HG02938 (cell line): ENCODE measurements around the gene BMAL1.
A peak's percentile ranks its signal among the peaks of the same experiment; 100 is the strongest.

Source experiments
- ATAC-seq: cut with Tn5 transposase; IDR thresholded peaks from one replicate; pipeline ENCODE4 v1.9.1; 2021; ENCODE audit warnings: mild to moderate bottlenecking, moderate library complexity; ENCODE audit not compliant: unreplicated experiment

The BMAL1 gene

DNA sequence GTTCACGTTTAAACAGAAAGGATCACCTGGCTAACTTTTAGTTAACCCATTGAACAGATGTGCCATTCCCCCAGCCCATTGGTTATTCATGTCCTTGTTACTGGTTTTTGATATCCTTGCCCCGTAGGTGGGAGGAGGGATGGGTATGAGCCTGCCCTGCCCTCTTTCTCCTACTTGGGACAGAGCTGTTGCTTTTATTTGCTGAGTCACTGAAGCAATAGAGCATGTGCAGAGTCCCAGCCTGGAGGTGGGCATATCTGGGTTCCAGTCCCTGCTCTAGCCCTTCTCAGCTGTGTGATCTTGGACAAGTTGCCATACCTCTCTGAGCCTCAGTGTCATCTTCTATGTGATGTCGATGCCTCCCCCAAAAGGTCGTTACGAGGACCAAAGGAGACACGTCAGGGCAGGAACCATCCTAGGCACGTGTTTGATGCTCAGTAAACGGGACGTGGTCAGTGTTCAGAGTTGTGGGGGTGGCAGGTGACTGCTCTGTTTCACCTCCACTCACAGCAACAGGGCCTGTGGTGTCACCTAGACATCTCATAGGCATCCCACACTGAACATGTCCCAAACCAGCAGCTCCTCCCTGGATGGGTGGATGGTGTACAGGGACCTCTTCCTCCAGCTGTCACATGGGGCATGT, 61.0 kb downstream of the BMAL1 start:
- no peak for ATAC-seq

DNA sequence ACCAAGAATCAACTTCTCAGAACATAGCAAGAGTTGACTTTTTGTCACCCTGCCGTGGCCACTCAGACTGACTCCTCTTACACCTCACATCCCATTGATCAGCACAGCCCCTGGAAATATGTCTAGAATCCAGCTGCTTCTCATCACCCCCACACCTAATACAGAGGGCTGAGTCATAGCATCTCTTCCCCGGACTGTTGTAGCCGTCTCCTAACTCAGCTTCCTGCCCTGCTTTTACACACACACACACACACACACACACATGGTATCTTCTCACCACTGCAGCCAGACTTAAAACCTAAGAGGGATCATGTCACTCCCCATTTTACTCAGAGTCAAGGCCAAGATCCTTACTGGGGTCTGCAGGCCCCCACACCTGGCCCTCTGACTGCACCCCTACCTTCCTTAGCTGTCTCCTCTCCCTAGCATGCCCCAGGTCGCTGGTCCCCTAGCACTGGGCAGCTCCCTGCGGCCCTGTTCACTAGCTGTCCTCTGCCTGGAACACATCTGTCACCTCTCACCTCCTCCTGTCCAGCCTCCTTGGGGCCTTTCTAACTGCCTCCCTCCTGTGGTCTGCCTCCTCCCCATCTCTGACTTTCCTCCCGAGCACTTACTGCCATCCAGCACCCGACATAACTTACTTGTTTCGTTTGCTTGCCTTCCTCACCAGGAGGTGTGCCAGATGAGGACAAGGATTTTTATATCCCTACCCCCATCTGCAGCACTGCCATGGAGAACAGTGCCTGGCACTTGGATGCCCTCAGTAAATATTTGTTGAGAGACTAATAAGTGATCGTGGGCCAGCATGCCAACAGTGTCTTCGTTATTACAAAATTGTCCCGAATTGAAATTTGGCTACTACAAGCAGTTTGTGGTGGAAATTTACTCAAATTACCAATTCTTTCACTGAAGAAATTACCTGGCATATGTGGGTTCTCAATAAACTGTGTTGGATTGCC, 61.9 kb downstream of the BMAL1 start:
- no peak for ATAC-seq

DNA sequence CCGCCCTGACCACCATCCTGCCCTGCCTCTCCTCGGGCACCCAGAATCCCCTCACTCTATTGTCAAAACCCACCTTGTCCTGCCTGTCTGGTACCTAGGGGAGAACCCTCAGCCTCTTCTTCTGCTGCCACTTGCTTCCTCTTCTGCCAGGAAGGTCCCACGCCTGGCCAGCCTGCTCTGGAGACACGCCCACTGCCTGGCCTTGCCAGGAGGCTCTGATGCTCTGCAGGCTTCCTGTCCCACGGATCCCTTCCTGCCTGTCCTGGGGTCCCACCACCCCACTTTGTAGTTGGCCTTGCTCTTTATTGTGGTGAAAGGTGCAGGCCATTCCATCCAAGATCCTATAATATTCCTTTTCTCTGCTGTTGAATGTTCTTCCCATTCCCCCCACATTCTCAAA, 63.4 kb downstream of the BMAL1 start:
- no peak for ATAC-seq

DNA sequence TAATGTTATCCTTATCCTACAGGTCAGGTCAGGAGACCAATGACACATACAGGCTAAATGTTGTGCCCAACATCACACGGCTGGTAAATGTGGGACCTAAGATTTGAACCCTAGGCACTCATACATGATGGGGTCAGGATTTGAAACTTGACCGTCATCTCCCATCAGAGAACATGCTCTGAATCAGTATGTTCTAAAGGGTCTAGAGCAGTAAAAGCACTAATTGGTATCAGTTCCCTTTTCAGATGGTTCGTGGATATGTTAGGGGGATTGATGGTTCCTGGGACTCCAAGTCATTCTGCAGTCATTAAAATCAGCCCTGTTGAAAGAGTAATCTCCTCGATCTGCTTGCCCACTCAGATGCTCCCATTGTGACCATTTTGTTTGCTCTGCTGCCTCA, 65.5 kb downstream of the BMAL1 start:
- ATAC-seq = peak; percentile 46

DNA sequence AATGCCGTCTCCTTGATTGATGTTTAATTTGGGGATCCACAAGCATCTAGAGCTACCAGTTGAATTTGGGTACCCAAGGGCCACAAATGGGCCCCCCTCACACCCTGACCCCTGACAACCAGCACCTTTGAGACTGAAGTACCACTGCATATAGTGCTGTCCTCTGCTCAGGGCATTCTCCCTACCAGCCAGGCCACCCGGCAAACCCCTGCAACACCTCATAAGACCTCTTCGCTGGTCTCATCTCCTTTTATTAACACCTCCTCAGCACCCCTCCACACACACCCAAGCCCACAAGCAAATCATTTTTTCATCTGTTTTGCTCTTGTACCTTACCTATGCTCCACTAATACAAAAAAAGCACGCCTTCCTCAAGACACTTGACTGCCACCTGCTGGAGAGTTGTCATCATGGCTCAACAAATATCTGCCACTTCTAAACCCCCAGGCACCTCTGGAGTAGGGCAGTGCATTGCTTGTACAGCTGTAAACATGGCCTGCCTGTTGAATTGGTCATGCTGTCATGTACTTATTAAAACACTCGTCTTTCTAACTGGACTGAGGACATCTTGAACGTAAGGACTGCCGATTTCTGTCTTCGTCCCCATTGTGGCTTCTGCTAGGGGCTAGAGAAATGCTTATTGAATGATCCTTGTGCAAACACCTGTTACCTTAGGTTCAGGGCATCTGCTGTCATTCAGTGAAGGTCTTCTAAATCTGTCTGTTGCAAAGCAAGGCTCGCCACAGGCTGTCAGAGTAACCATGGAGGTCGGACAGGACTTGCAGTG, 66.5 kb downstream of the BMAL1 start:
- ATAC-seq = peak; percentile 53

DNA sequence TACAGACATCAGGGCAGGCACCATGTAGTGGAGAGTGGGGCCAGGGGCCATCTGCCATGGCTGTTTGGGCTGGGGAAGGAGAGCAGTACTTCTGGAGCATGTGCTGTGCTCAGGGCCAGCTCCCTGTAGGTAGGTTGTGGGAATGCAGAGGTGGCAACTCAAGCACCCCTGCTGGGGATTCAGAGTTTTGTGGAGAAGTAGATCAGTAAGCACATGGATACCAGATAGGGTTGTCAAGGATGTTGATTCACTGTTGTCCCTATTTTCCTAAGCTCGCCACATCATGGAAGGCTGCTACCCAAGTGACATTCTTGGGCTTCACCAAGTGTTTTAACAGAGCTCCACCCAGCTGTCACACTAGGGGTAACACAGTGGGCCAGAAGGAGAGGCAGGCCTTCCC, 67.2 kb downstream of the BMAL1 start:
- ATAC-seq = no peak

DNA sequence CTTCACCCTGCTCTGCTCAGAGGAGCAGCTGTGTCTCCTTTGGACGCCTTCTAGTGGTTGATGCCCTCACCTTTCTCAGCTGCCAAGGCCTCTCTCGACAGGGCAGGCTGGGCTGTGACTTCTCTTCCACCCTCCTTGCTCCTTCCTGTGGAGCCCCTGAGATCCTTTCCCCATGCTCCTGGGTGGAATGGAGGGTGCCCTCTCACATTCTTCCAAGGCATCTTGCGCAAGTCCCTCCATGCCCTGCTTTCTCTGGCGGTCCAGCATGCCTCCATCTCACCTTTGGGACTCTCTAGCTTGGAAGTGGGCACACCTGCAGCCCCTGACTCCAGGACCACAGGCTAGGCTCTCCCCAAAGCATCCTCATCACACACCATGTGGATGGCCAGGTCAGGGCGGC, 68.9 kb downstream of the BMAL1 start:
- ATAC-seq = no peak

DNA sequence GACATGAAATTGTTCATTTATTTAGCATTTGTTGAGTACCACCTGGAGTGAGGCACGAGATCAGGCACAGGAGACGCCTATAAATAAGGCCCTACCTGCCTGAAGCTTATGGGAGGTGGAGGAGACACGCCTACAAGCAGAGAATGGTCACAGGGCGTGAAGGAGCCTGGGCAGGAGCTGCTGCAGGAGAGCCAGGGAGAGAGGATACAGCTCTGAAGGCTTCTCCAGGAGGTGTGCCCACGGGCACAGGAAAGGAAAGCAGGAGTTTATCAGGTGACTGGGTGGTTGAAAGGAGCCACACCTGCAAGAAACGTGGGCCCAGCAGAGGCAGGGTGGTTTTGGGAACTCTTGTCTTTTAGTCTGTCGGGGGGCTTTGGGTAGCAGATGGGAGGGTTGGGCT, 70.3 kb downstream of the BMAL1 start:
- no peak for ATAC-seq

DNA sequence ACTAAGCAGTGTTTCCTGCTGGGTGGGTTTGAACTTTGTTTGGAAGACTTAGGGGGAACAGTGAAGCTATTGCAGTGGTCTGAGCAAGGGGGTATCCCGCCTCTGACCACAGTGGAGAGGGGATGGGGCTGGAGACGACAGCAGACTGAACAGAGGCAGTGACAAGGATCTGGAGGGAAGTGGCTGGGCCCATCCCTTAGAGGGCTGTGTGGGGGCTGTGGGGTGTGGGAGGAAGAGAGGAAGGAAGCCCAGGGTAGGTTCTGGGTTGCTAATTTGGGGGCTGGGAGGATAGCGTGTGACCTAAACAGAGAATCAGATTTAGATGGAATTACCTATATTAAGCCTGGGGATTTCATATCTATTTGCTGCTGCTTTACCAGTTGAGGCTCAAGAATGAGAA, 70.7 kb downstream of the BMAL1 start:
- no peak for ATAC-seq

DNA sequence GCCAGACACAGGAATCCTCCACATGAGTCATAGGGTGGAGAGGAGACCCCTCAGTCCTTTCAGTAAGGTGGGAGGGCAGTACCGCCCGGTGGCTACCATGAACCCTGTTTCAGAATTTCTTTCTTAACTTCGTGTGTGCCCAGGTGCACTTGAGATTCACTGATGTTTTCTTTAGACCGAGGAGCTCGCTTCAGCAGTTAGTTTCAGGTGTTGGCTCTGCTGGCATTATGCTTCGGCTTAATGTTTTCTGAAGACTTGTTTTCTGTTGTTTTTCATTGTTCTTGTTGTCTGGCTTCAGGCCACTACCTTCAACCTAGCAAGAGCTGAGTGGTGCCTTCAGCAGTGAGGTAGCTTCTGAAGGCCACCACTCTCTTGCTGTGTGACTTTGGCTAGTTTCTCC, 71.5 kb downstream of the BMAL1 start:
- no peak for ATAC-seq

DNA sequence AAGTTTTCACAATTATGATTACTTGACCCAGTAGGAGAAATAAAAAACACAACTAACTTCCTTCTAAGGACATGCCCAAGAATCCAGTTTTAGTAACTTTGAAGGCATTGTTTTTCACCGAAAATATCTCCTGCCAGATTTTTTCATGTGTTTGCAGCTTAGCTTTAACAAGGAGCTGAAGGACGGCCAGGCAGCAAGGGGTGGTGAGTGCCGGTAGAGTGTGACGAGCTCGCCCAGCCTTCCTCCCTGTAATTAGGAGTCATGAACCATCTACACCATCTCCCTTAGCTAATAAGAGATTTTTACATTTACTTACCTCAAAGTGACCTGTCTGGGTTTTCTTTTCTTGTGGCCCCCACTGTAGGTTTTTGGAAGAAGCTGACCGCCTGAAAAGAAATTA, 72.0 kb downstream of the BMAL1 start:
- no peak for ATAC-seq

DNA sequence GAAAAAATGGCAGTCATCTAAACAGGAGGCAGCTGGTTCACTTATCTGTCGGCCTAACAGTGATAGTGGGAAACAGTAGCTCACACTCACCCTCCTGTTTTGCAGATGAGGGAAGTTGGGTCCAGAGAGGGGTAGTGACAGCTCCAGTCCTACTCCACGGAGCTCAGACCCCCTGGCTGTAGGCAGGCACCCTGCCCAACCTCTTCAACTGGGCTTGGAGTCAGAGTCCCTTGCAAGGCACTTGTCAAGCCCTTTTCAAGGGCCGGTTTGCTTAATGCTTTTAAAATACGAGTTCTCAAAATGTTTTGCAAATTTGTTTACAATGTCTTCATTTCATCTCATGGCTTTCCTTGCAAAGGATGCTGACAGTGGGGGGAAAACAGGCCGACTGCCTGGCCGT, 75.1 kb downstream of the BMAL1 start:
- no peak for ATAC-seq

DNA sequence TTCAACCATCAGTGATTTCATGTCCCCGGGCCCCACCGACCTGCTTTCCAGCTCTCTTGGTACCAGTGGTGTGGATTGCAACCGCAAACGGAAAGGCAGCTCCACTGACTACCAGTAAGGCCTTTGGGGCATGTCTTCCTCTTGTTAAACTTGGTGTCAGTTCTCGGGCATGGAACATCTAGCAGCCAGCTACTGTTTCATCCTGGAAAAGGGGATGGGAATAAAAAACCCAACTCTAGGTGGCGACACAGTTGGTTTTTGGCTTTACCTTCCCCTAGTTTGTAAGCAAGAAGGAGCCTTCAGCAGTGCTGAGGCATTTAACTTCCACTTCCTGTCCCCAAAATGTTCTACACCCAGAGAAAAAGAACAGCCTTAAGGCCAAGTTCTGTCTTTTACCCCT, 76.7 kb downstream of the BMAL1 start:
- ATAC-seq = no peak

DNA sequence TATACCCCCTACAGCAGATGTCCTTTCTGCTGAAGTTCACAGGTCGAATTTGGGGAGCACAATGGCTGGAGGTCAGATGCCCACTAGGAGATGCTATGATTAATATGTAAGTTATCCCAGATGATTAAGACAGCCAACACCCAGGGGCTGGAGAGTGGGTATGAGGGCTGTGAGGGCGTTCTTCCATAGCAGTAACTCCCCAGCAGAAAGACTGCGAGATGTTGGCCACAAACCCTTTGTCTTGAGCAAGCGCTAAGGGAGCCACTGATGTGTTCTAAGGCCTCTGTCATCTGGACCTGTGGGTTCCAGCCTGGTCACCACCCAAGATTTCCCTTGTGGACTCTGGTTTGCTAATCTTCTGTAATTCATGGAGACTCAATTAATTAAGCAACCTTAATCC, 77.6 kb downstream of the BMAL1 start:
- no peak for ATAC-seq

DNA sequence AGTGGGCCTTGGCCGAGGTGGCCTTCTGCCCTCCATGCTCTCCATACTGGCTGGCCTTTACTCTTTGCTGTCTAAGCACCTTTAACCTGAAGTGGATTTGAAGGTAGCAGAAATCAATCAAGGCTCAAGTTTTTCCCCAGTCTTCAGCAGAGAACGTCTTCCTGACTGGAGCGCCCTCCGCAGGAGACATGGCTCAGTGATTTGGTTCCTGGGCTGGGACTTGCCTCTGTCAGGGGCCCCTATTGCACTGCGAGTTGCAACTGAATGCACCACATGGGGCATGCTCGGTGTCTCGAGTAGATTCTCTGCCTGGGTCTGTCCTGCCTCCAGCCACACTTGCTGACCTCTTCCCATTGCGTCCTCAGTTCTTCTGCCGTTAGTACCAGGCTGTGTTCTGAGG, 79.6 kb downstream of the BMAL1 start:
- no peak for ATAC-seq

DNA sequence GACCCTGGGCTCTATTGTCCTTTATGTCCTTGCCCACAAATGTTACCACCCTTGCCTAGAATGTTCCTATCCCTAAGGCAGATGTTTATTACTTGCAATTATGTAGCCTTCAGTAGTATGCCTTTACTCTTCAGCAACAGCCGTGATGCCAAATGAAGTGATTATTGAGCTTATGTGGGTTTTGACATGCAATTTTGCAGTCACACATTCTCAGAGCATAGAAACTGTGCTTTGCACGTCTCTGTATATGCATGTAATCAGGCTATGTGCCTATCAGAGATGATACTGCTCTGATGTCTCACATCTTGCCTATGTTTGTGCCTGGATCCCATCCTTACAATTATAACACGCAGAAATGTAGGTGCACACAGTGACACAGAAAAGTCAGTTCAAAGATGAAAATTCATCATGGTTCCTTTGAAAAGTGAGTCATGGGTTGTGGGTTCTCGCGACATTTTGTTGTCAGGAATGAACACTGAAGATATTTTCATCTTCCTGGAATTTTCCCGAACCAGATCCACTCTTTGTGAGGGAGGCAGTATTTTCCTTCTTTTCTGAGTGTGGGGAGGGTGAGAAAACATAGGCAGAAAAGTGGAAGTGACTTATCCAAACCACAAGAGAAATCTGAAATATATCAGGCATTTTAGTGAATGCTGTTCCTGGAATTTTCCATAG, 81.1 kb downstream of the BMAL1 start:
- no peak for ATAC-seq

DNA sequence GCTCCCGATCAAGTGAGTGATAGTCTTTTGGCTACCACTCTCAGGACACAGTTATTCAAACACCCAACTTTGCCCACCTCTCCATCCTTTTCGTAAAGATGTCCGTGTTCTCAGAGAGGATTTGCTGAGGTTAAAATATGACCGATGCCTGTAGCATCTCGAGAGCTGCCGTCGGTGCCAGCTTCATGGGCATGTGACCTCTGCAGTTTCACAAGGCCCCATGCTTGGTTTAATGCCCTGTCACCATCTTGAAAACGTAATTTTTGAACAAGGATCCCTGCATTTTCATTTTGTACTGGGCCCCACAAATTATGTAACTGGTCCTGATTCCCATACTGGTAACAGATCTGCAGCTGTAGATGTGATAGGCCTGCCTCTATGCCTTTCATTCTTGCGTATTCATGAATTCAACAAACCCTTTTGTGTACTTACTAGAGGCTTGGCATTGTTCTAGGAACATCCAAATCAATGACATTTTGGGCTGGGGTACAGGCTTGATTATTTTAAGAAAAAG, 85.1 kb downstream of the BMAL1 start:
- no peak for ATAC-seq

DNA sequence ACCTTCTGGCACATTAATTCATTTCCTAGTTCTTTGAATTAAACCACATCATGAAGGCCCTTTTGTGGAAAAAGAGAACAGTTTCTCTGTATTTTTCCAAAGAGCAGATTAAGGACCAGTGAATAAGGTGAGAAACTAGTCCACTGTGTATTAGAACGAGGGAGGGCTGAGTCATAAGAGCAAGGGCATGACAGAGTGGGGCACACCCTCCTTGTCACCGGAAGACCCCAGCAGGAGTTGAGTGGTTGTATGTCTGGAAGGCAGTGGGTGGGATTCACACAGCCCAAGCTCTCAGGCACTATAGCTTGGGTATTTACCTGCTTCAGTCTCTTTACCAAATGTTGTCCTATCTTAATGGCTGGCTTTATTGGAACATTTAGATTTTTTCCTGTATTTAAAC, 86.8 kb downstream of the BMAL1 start:
- no peak for ATAC-seq

DNA sequence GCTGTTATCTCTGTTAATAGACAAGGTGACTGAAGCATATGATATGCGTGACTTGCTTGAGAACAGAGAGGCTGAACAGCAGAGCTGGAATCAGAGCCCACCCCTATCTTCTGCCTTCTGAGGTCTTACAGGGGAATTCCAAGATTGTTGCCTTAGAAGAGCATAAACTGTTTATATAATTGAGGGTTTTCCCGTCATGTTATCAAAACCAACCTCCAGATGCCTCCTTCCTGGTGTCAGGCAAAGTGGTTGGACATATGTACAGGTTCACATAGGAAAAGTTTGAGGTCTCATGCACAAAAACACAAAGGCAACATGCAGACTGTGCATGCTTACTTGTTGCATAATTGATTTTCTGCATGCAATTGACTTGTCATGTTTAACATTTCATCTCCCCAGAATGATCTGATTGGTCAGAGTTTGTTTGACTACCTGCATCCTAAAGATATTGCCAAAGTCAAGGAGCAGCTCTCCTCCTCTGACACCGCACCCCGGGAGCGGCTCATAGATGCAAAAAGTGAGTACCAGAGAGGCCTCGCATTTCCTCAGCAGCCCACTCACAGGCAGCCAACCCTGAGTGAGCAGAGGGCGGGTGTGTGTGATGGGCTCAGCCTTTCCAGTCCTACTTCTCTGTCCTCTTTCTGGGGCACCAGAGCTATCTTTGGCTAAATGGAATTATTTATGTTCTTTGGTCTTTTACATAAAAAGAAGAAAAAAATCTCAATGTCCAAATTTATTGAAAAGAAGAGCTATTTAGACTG, 88.9 kb downstream of the BMAL1 start:
- no peak for ATAC-seq

DNA sequence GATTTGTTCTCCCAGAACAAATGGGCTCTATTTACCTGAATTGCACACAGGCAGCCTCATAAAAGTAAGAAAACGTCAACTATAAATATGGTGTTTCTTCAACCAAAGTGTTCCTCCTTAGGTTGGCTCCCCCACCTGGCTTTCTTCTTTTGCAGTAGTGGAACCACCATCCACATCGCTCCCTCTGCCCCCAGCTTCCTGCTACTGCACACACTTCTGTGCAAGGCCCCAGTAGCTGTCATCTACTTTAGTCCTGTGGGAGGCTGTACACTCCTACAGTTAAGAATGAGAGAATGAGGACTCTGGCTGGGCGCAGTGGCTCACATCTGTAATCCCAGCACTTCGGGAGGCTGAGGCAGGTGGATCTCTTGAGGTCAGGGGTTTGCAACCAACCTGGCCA, 89.5 kb downstream of the BMAL1 start:
- no peak for ATAC-seq
